ENCODE measurements around the gene RPL10. TPM values are rescaled to one million over a fixed set of nuclear protein-coding genes. Genes with fewer than 3 reads are reported as not detected.

The RPL10 gene
- total RNA-seq: 1,000 to 10,000 TPM; 1,199 to 6,548 (median 3,258) TPM

GRCh38 chrX:154397888-154398667 is at the start of gene RPL10:
Gene RPL10, plus strand, starts transcription at chrX:154398377. Its CDS starts 143 bp downstream, at chrX:154398520.
- H3K27me3 ChIP-seq: no peaks in the 10 kb centered on the region
- 0 to 2% methylated on average over 7 to 26 of the region's 69 CpGs for WGBS, 2 donors
- H3K27ac ChIP-seq: peak within 1 kb of the TSS; percentile 94 to 100 (median 97)
- DNase-seq: peak; percentile 93
- no peaks in the 10 kb centered on the region for H3K9me3 ChIP-seq
- TF ChIP-seq POLR2A (IDR thresholded peaks at IDR 0.05): peak; percentile 64 to 93
- TF ChIP-seq, protein P1, sequence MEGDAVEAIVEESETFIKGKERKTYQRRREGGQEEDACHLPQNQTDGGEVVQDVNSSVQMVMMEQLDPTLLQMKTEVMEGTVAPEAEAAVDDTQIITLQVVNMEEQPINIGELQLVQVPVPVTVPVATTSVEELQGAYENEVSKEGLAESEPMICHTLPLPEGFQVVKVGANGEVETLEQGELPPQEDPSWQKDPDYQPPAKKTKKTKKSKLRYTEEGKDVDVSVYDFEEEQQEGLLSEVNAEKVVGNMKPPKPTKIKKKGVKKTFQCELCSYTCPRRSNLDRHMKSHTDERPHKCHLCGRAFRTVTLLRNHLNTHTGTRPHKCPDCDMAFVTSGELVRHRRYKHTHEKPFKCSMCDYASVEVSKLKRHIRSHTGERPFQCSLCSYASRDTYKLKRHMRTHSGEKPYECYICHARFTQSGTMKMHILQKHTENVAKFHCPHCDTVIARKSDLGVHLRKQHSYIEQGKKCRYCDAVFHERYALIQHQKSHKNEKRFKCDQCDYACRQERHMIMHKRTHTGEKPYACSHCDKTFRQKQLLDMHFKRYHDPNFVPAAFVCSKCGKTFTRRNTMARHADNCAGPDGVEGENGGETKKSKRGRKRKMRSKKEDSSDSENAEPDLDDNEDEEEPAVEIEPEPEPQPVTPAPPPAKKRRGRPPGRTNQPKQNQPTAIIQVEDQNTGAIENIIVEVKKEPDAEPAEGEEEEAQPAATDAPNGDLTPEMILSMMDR (IDR thresholded peaks at IDR 0.05): no peak
- intact Hi-C loops (cut with DNase I): no loop called here
- peaks cover 9% of the 10 kb centered on the region in 2 donors for H3K4me1 ChIP-seq
- peaks cover 19 to 25% of the 10 kb centered on the region in 2 donors for H3K36me3 ChIP-seq
- H3K4me3 ChIP-seq (replicated peaks in 1 of 3): peak within 1 kb of the TSS; percentile 47 to 58 (median 51)

GRCh38 chrX:154348646-154349358 is 49.4 kb upstream of the RPL10 start:
- Histone ChIP-seq H3K36me3 (peaks cover 6 to 38% of the 10 kb centered on the region in 2 donors), H3K4me1 (no peaks in the 10 kb centered on the region), H3K9me3 (no peaks in the 10 kb centered on the region), H3K27me3 (no peaks in the 10 kb centered on the region), H3K4me3 (replicated peaks in 1 of 3) (no peak overlapping the region), H3K27ac (no peak overlapping the region)
- no peak for DNase-seq
- intact Hi-C loops (cut with DNase I): no loop called here
- 90 to 100% methylated on average over 2 to 8 of the region's 24 CpGs for WGBS, 2 donors
- TF ChIP-seq POLR2A (IDR thresholded peaks at IDR 0.05): no peak

DNA sequence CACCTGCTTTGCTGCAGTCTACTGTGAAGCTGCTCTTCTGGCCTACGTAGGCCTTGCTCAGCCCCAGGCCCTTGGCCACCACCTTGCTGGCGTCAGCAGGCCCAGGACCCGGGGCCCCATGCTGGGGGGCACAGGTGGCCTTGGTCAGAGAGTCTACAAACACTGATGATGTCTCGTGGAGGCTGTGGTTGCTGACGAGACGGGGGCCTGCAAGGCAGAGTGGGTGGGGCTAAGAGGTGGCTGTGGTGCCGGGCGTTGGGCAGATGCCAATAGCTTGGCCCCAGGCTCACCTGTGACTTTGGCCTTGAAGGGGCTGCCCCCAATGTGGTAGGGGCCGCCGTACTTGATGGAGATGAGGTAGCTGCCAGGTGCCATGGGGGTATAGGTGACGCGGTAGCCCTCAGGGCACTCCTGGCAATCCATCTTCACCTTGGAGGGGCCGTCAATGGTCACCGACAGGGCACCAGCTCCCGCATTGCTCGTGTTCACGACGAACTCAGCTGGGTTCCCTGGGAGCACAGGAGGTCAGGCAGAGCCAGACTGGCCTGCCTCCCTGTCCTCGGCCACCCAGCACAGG is 48.7 kb upstream of the RPL10 start:
- Histone ChIP-seq H3K9me3 (no peaks in the 10 kb centered on the region), H3K4me1 (no peaks in the 10 kb centered on the region), H3K4me3 (replicated peaks in 1 of 3) (no peak overlapping the region), H3K27ac (no peak overlapping the region), H3K27me3 (no peaks in the 10 kb centered on the region), H3K36me3 (peaks cover 13 to 42% of the 10 kb centered on the region in 2 donors)
- no peak for TF ChIP-seq POLR2A (IDR thresholded peaks at IDR 0.05)
- TF ChIP-seq, protein P1 (IDR thresholded peaks at IDR 0.05): no peak
- DNase-seq: no peak
- intact Hi-C loops (cut with DNase I): no loop called here
- WGBS, 2 donors: 86% methylated on average over 13 of the region's 19 CpGs; no CpG with 5 or more reads in 1 of the 2 donors

DNA sequence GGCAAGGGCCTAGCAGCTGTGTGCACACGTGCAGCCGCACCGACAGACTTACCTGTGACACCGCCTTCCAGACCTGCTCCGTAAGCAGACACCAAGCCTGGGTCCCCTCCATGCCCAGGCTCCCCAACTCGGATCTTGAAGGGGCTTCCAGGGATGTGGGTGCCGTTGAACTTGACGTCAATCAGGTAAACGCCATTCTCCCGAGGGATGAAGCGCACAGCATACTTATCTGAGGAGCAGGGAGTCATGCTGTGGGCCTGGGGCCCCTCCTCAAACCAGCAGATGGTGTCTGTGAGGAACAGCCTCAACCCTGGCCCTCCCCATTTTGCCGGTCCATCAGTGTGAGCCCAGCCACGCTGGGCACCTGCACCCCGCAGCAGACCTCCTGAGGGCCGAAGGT is 48.2 kb upstream of the RPL10 start:
- no peaks in the 10 kb centered on the region for H3K9me3 ChIP-seq
- TF ChIP-seq, protein P1 (IDR thresholded peaks at IDR 0.05): no peak
- no peak for TF ChIP-seq POLR2A (IDR thresholded peaks at IDR 0.05)
- no peaks in the 10 kb centered on the region for H3K4me1 ChIP-seq
- intact Hi-C loops (cut with DNase I): no loop called here
- H3K27ac ChIP-seq: no peak overlapping the region
- DNase-seq: no peak
- no peaks in the 10 kb centered on the region for H3K27me3 ChIP-seq
- no peak overlapping the region for H3K4me3 ChIP-seq (replicated peaks in 1 of 3)
- peaks cover 17 to 45% of the 10 kb centered on the region in 2 donors for H3K36me3 ChIP-seq
- WGBS, 2 donors: 95 to 96% methylated on average over 4 to 8 of the region's 15 CpGs

GRCh38 chrX:154350429-154351182 is 47.6 kb upstream of the RPL10 start:
- WGBS, 2 donors: 88 to 92% methylated on average over 6 to 8 of the region's 19 CpGs
- intact Hi-C loops (cut with DNase I): no loop called here
- no peak for DNase-seq
- no peak overlapping the region for H3K4me3 ChIP-seq (replicated peaks in 1 of 3)
- H3K4me1 ChIP-seq: no peaks in the 10 kb centered on the region
- H3K27me3 ChIP-seq: no peaks in the 10 kb centered on the region
- H3K36me3 ChIP-seq: peaks cover 23 to 45% of the 10 kb centered on the region in 2 donors
- no peak overlapping the region for H3K27ac ChIP-seq
- TF ChIP-seq, protein P1 (IDR thresholded peaks at IDR 0.05): no peak
- TF ChIP-seq POLR2A (IDR thresholded peaks at IDR 0.05): no peak
- no peaks in the 10 kb centered on the region for H3K9me3 ChIP-seq

Measured in thyroid gland (tissue), 4 donors.